SK-N-MC (cell line): Measurements from ENCODE around the gene MS4A6E.

Experiments used
- DNase-seq: peaks from one replicate; pipeline ENCODE4 v3.0.0-alpha.2; 2011; ENCODE audit warnings: low read depth, low spot score
- H3K27ac ChIP-seq: fragments of 200-600 bp; sonication (generic); 2 replicates; pipeline ENCODE4 v1.5.1; 2016; ENCODE audit warnings: mixed run types
- H3K36me3 ChIP-seq: fragments of 200-600 bp; sonication (generic); 2 replicates; pipeline ENCODE4 v1.6.1; 2017; ENCODE audit warnings: antibody characterized with exemption, low read length, mixed read lengths; ENCODE audit not compliant: insufficient read depth
- H3K4me3 ChIP-seq: fragments of 200-600 bp; sonication (generic); 2 replicates; pipeline ENCODE4 v1.5.1; 2016
- H3K9ac ChIP-seq: fragments of 200-600 bp; sonication (generic); 2 replicates; pipeline ENCODE4 v1.8.0; 2017; ENCODE audit warnings: mixed run types, mixed read lengths; ENCODE audit not compliant: insufficient read length
- H3K9me3 ChIP-seq: fragments of 200-600 bp; sonication (generic); 2 replicates; pipeline ENCODE4 v1.6.1; 2017; ENCODE audit warnings: low read depth, mild to moderate bottlenecking, antibody characterized with exemption, low read length, moderate library complexity, mixed read lengths
- EZH2 ChIP-seq: fragments of 200-600 bp; sonication (generic); IDR thresholded peaks from one replicate; pipeline ENCODE4 v1.6.1; 2017; ENCODE audit warnings: antibody characterized with exemption
- FOXP2 ChIP-seq: optimal IDR thresholded peaks from 2 replicates; pipeline ENCODE3; 2011; ENCODE audit warnings: mild to moderate bottlenecking, moderate library complexity; ENCODE audit not compliant: insufficient read depth; ENCODE audit errors: extremely low read length, control extremely low read depth
- POLR2AphosphoS5 ChIP-seq: IDR thresholded peaks from 2 replicates; pipeline ENCODE4 v1.6.1; 2012; ENCODE audit warnings: mild to moderate bottlenecking, low read depth, low read length, borderline replicate concordance

Gene MS4A6E

GRCh38 chr11:60303661-60304060, 23.4 kb upstream of the MS4A6E start:
- TF ChIP-seq FOXP2, result no peak
- no peak for TF ChIP-seq EZH2
- TF ChIP-seq POLR2AphosphoS5, result no peak
- Histone ChIP-seq H3K4me3 (no peak overlapping the region), H3K9me3 (no peaks in the 10 kb centered on the region), H3K36me3 (no peaks in the 10 kb centered on the region), H3K9ac (no peak overlapping the region), H3K27ac (no peak overlapping the region)
- DNase-seq, result no peak

DNA sequence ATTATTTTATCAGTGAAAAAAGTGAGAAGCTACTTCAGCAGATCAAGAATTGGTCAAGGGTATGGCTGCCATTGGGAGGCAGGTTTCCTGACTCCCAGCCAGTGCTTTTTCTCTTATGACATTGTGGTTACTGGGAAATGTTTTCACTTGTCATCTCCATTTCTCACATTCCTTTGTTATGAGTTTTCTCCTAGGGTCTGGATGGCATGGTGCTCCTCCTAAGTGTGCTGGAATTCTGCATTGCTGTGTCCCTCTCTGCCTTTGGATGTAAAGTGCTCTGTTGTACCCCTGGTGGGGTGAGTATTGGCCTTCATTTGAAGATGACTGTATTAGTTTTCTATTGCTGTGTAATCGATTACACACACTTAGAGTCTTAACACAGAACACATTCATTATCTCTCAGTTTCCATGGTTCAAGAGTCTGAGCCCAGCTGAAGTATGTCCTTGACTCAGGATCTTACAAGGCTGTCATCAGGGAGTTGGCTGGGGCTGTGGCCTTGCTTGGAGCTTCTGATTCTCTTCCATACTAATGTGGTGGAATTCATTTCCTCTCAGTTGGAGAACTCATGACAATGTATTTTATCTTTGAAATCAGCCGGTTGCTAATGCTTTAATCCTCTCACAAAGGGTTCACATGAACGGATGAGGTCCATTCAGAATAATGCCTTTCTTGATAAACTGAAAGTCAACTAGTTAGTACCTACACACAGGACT, 21.0 kb upstream of the MS4A6E start:
- H3K4me3 ChIP-seq, result no peak overlapping the region
- no peak overlapping the region for H3K9ac ChIP-seq
- H3K36me3 ChIP-seq, result no peaks in the 10 kb centered on the region
- H3K27ac ChIP-seq, result no peak overlapping the region
- no peak for TF ChIP-seq FOXP2
- TF ChIP-seq EZH2, result no peak
- no peak for TF ChIP-seq POLR2AphosphoS5
- no peaks in the 10 kb centered on the region for H3K9me3 ChIP-seq
- DNase-seq, result no peak

- no peak for DNase-seq
- no peak overlapping the region for H3K4me3 ChIP-seq
- no peaks in the 10 kb centered on the region for H3K36me3 ChIP-seq
- H3K9me3 ChIP-seq, result no peaks in the 10 kb centered on the region
- H3K27ac ChIP-seq, result no peak overlapping the region
- TF ChIP-seq FOXP2, result no peak
- TF ChIP-seq EZH2, result no peak
- TF ChIP-seq POLR2AphosphoS5, result no peak
- no peak overlapping the region for H3K9ac ChIP-seq
Observed at GRCh38 chr11:60307507-60308195, 19.4 kb upstream of the MS4A6E start.

DNA sequence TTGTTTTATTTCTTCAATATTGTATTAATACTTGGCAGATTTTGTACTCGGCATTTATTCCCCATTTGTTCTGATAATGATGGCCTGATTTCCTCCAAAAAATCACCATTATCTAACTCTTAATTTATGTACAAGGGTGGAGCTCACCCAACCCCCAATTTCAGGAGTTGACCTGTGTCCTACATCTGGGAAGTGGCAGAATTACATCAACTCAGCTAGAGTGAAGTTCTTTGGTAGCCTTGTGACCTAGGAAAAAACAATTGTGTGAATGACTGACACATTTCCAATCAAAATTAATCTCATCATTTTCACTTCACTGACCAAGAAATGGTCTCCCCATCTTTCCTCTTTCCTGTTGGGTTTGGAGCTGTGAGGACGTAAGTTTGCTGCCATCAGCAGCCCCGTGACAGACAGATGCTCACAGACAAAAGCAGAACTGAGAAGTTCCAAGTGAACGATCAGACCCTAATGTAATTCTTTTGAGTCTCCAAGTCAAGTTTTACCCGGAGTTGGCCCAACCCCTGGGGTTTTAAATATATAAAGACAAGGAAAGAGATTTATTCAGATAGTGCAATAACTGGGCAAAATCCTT, 16.6 kb upstream of the MS4A6E start:
- Histone ChIP-seq H3K9ac (no peak overlapping the region), H3K36me3 (no peaks in the 10 kb centered on the region), H3K9me3 (no peaks in the 10 kb centered on the region), H3K27ac (no peak overlapping the region), H3K4me3 (no peak overlapping the region)
- TF ChIP-seq EZH2, result no peak
- TF ChIP-seq POLR2AphosphoS5, result no peak
- TF ChIP-seq FOXP2, result no peak
- DNase-seq, result no peak

DNA sequence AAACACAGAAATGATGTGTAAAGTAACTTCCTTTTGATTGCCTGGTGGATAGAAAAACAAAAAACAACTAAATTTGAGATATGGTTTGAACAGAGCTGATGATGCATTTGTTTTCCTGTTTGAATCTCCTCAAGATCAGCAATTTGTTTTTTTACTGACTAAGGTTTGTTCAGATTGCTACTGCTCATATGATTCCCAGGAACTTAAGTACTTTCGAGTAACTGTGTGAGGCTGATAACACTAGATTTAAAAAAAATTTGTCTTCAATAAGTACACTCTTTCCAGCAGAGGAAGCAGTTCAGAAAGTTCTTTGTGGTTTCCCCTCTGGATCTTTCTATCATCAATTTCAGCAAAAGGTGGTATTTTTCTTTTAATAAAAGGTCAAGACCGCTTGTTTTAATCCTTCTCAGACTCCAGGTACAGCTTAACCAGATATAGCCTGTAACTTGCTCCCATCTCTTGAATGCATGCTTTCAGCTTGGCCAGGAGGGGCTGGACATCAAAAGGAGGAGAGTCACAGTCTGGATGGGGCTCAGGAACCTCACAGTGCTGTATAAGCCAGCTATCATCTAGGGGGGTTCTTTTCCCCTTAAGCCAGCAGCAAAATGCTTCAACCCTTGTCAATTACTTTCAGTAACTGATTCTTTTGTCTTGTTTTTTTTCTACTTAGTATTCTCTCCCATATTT, 12.3 kb upstream of the MS4A6E start:
- Histone ChIP-seq H3K9me3 (no peaks in the 10 kb centered on the region), H3K27ac (no peak overlapping the region), H3K4me3 (no peak overlapping the region), H3K9ac (no peak overlapping the region), H3K36me3 (no peaks in the 10 kb centered on the region)
- DNase-seq, result no peak
- TF ChIP-seq POLR2AphosphoS5 (no peak), FOXP2 (no peak), EZH2 (no peak)

- no peak overlapping the region for H3K27ac ChIP-seq
- no peak overlapping the region for H3K9ac ChIP-seq
- no peak for TF ChIP-seq FOXP2
- no peaks in the 10 kb centered on the region for H3K36me3 ChIP-seq
- no peak overlapping the region for H3K4me3 ChIP-seq
- no peak for DNase-seq
- H3K9me3 ChIP-seq, result no peaks in the 10 kb centered on the region
Observed at GRCh38 chr11:60315871-60316270, 11.2 kb upstream of the MS4A6E start.

DNA sequence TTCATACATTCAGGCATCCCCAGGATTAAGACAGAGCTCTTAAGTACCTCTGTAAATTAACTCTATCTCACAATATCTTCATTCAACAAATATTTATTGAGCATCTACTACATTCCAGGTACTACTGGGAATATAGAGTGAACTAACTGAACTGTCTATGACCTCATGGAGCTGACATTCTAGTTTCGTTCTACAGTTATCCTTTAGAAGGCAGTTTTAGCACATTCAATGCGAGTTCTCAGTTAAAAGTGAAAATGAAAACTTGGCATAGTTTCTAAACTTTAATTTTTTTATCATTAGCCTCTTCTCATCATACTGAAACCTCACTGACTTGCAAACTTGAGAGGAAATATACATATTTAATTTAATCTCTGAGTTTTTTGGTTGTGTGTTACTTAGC, 10.7 kb upstream of the MS4A6E start:
- Histone ChIP-seq H3K9me3 (no peaks in the 10 kb centered on the region), H3K36me3 (no peaks in the 10 kb centered on the region)

GRCh38 chr11:60318726-60319125, 8.3 kb upstream of the MS4A6E start:
- DNase-seq, result no peak
- Histone ChIP-seq H3K9ac (no peak overlapping the region), H3K36me3 (no peaks in the 10 kb centered on the region), H3K27ac (no peak overlapping the region), H3K9me3 (no peaks in the 10 kb centered on the region), H3K4me3 (no peak overlapping the region)
- no peak for TF ChIP-seq EZH2
- TF ChIP-seq FOXP2, result no peak
- no peak for TF ChIP-seq POLR2AphosphoS5

More for the DNA sequence above, 10.7 kb upstream of the MS4A6E start:
- Histone ChIP-seq H3K4me3 (no peak overlapping the region), H3K9ac (no peak overlapping the region), H3K27ac (no peak overlapping the region)
- no peak for DNase-seq
- no peak for TF ChIP-seq EZH2
- TF ChIP-seq FOXP2, result no peak
- TF ChIP-seq POLR2AphosphoS5, result no peak

GRCh38 chr11:60321051-60321450, 6.0 kb upstream of the MS4A6E start:
- Histone ChIP-seq H3K36me3 (no peaks in the 10 kb centered on the region), H3K27ac (no peak overlapping the region), H3K9me3 (no peaks in the 10 kb centered on the region), H3K4me3 (no peak overlapping the region), H3K9ac (no peak overlapping the region)
- DNase-seq, result no peak
- TF ChIP-seq FOXP2, result no peak
